Testis (tissue), 3 donors: ENCODE data around the gene MB21D2. TPM values are rescaled to one million over a fixed set of nuclear protein-coding genes. Genes with fewer than 3 reads are reported as not detected.

Experiments
- DNase-seq: peaks from one replicate; pipeline ENCODE4 v3.0.0-alpha.2; 2019
- H3K27ac ChIP-seq, 2 donors: fragments of 200-600 bp; sonication (generic); one replicate each; pipeline ENCODE4 v1.5.1; 2019
- H3K27me3 ChIP-seq: fragments of 200-600 bp; sonication (generic); one replicate; pipeline ENCODE4 v1.5.1; 2019
- H3K36me3 ChIP-seq: fragments of 200-600 bp; sonication (generic); one replicate; pipeline ENCODE4 v1.5.1; 2017; ENCODE audit warnings: low read depth; ENCODE audit errors: missing control alignments
- H3K4me1 ChIP-seq: fragments of 200-600 bp; sonication (generic); one replicate; pipeline ENCODE4 v1.5.1; 2019
- H3K4me3 ChIP-seq, 2 donors: fragments of 200-600 bp; sonication (generic); one replicate each; pipeline ENCODE4 v1.5.1; 2017 to 2019
- H3K9me3 ChIP-seq: fragments of 200-600 bp; sonication (generic); one replicate; pipeline ENCODE4 v1.5.1; 2017
- POLR2A ChIP-seq: fragments of 450-650 bp; IDR thresholded peaks from one replicate; pipeline ENCODE4 v1.6.1; 2017; ENCODE audit warnings: antibody characterized with exemption, mild to moderate bottlenecking, moderate library complexity
- WGBS, 2 donors: methylation state at CpG; one replicate each; pipeline ENCODE4 v1.1.5; 2018; 5-methylcytosine and 5-hydroxymethylcytosine counted together
- intact Hi-C: fragments of 100-400 bp; cut with DNase I; formaldehyde crosslinking; loops from one replicate; pipeline ENCODE4 v1.15.1; 2023; ENCODE audit warnings: low total_unique reads
- polyA plus RNA-seq: library from polyadenylated mRNA; stranded (reverse); fragments of 350-450 nt; fragmentation: Illumina TruSeq; extraction: RNeasy Lipid Tissue Mini Kit (QIAGEN cat#74804); gene quantifications from one replicate; pipeline ENCODE4 v1.2.3, GENCODE V29; 2014; ENCODE audit warnings: low read depth, low replicate concordance; ENCODE audit not compliant: insufficient read depth
- total RNA-seq, 2 donors: library from RNA; depleted of rRNA; stranded (reverse); fragments of >200 nt; gene quantifications; one replicate each; pipeline ENCODE4 v1.2.3, GENCODE V29; 2016
- TF ChIP-seq, protein P1 (sequence below), 3 experiments: fragments of 450-650 bp in 2 of 3; fragments of 200-600 bp in 1 of 3; sonication (generic) in 1 of 3; IDR thresholded peaks; one replicate each; pipeline ENCODE4 v1.5.1; 2016 to 2019; ENCODE audit warnings: antibody characterized with exemption in 3 of 3, mild to moderate bottlenecking in 2 of 3, moderate library complexity in 1 of 3

Gene MB21D2
- total and polyA plus RNA-seq, 3 donors from 2014 or later, result 13.4 to 29.2 (median 23.9) TPM

DNA sequence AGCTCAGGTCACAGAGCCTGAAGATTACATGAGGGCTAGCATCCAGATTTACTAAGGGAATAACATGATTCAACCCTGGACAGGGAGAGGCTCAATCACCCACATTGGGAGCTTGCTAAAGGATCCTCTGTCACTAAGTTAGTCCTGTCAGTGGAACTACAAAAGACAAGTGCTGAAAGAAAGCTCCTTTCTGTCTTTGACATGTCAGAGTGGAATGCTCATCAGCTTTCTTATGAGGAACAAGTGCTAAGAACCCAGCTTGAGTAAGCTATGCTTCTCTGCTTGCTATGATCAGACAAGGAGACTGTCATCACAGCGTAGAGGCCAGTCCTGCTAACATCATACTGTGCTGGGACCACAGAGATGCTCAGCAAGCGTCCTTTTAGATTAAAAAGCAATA, 74.5 kb downstream of the MB21D2 start:
- Histone ChIP-seq H3K36me3 (no peaks in the 10 kb centered on the region), H3K4me3 (no peak overlapping the region), H3K9me3 (no peaks in the 10 kb centered on the region), H3K27me3 (no peaks in the 10 kb centered on the region), H3K4me1 (no peaks in the 10 kb centered on the region), H3K27ac (no peak overlapping the region)
- WGBS, 2 donors, result 90 to 91% methylated on average over 2 of the region's 2 CpGs
- DNase-seq, result no peak
- intact Hi-C loops, result no loop called here
- TF ChIP-seq, protein P1, sequence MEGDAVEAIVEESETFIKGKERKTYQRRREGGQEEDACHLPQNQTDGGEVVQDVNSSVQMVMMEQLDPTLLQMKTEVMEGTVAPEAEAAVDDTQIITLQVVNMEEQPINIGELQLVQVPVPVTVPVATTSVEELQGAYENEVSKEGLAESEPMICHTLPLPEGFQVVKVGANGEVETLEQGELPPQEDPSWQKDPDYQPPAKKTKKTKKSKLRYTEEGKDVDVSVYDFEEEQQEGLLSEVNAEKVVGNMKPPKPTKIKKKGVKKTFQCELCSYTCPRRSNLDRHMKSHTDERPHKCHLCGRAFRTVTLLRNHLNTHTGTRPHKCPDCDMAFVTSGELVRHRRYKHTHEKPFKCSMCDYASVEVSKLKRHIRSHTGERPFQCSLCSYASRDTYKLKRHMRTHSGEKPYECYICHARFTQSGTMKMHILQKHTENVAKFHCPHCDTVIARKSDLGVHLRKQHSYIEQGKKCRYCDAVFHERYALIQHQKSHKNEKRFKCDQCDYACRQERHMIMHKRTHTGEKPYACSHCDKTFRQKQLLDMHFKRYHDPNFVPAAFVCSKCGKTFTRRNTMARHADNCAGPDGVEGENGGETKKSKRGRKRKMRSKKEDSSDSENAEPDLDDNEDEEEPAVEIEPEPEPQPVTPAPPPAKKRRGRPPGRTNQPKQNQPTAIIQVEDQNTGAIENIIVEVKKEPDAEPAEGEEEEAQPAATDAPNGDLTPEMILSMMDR (IDR thresholded peaks at IDR 0.05), result no peak
- no peak for TF ChIP-seq POLR2A

DNA sequence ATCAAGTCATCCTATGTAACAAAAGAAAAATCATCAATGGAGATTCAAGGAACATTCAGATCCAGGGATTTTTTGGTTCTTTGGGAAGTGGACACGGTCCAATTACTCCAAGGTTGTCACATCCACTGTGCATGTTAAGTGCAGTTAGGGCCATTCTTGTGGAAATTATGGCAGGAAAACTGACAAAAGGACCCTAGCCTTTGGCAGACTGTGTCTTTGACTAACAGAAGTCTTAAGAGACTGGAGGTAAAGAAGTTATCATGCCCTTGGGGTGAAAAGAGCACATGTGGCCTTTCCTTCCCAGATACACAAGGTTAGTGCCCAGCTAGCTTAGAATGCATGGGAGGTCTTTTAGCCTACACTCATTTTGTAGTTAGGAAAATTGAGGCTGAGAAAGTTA, 74.9 kb downstream of the MB21D2 start:
- Histone ChIP-seq H3K27me3 (no peaks in the 10 kb centered on the region), H3K4me3 (no peak overlapping the region), H3K9me3 (no peaks in the 10 kb centered on the region), H3K36me3 (no peaks in the 10 kb centered on the region), H3K27ac (no peak overlapping the region), H3K4me1 (no peaks in the 10 kb centered on the region)
- intact Hi-C loops, result no loop called here
- WGBS, 2 donors, result 46 to 71% methylated on average over 1 of the region's 1 CpG
- no peak for DNase-seq
- TF ChIP-seq, protein P1 (IDR thresholded peaks at IDR 0.05), result no peak
- TF ChIP-seq POLR2A, result no peak

DNA sequence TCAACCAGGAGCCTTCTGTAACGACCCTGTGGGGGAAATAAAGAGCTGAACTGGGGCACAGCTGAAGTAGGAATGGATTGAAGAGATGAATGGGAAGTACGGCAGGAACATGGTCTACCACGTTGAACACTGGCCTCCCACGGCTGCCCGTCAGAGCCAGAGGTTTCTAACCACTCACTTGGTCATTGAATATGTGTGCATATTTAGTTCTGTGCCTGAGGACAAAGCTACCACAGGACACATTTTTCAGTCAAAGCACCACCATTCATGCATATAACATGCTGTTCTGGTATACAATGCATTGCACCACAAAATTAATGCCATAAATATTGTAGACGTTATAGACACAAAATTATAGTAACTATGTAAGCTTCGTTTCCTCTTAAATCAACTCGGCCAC, 75.5 kb downstream of the MB21D2 start:
- no peak overlapping the region for H3K4me3 ChIP-seq
- H3K4me1 ChIP-seq, result no peaks in the 10 kb centered on the region
- WGBS, 2 donors, result 79 to 82% methylated on average over 8 of the region's 8 CpGs
- no peaks in the 10 kb centered on the region for H3K36me3 ChIP-seq
- no peaks in the 10 kb centered on the region for H3K27me3 ChIP-seq
- no peaks in the 10 kb centered on the region for H3K9me3 ChIP-seq
- no peak for DNase-seq
- intact Hi-C loops, result no loop called here
- H3K27ac ChIP-seq, result no peak overlapping the region
- no peak for TF ChIP-seq POLR2A
- TF ChIP-seq, protein P1 (IDR thresholded peaks at IDR 0.05), result no peak

DNA sequence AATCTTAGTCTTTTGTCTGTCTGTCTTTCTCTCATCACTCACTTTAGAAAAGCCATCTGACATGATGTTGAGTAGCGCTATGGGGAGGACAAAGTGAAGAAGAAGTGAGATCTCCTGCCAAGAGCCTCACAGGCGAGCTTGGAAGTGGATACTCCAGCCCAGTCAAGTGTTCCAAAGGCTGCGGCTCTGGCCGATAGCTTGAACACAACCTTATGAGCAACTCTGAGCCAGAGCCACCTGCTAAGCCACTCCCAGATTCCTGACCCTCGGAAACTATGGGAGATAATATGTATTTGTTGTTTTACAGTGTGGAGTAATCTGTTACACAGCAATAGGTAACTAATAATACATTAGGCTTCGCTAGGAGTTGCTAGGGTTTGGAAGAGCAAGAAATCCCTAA, 76.2 kb downstream of the MB21D2 start:
- TF ChIP-seq, protein P1 (IDR thresholded peaks at IDR 0.05), result no peak
- DNase-seq, result no peak
- H3K27ac ChIP-seq, result no peak overlapping the region
- 86 to 88% methylated on average over 6 of the region's 6 CpGs for WGBS, 2 donors
- no peaks in the 10 kb centered on the region for H3K9me3 ChIP-seq
- intact Hi-C loops, result no loop called here
- H3K4me1 ChIP-seq, result no peaks in the 10 kb centered on the region
- no peak overlapping the region for H3K4me3 ChIP-seq
- no peaks in the 10 kb centered on the region for H3K27me3 ChIP-seq
- no peaks in the 10 kb centered on the region for H3K36me3 ChIP-seq

DNA sequence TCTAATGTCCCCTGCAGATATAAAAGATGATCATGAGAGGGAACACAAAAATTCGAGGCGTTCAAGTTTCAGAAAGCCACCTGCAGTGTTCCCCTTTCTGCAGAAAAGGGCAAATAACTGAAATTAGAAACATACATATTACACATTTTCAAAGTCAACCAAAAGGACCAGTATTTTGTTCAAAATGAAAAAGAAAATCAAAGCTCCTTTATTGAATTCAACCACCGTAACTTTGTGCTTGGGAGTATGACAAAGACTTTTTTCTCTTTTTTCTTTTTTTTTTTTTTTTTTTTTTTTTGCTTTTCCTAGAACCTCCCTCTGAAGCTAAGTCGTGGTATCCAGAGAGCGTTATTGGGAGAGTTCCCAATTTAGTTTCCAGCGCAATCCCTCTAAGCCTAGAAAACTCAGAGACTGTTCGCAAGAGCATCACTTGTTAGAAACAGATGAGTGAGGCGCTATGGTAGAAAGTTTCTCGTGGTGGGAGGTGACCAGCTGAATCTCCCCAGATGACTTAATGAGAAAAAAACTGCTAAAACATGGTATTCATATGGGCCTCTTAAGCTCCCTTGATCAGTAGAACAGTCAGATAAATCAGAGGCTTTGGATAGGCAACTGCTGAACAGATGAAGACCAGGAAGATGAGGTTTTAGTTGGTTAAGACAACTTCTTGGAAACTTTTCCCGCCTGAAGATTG, 77.4 kb downstream of the MB21D2 start:
- H3K27ac ChIP-seq, result no peak overlapping the region
- no peaks in the 10 kb centered on the region for H3K36me3 ChIP-seq
- H3K27me3 ChIP-seq, result no peaks in the 10 kb centered on the region
- 93% methylated on average over 10 of the region's 10 CpGs for WGBS, 2 donors
- H3K4me3 ChIP-seq, result no peak overlapping the region
- DNase-seq, result no peak
- peaks cover 5% of the 10 kb centered on the region for H3K4me1 ChIP-seq
- no peaks in the 10 kb centered on the region for H3K9me3 ChIP-seq
- intact Hi-C loops, result no loop called here
- no peak for TF ChIP-seq POLR2A
- TF ChIP-seq, protein P1 (IDR thresholded peaks at IDR 0.05), result no peak
